Endodermal cell (in vitro differentiated cells): ENCODE results near the gene CDRT15. TPM values are rescaled to one million over a fixed set of nuclear protein-coding genes. Genes with fewer than 3 reads are reported as not detected.
"Not testable (repeated sequence)": the region's sequence is repeated elsewhere in the genome, so short reads cannot be mapped to it uniquely, and the experiment has no call there.

Experiments used
- DNase-seq: peaks from one replicate; pipeline ENCODE4 v3.0.0-alpha.2; 2017
- H3K27ac ChIP-seq: 2 replicates; pipeline ENCODE4 v1.5.1; 2013; ENCODE audit warnings: mild to moderate bottlenecking, low read depth, low read length, moderate library complexity
- H3K27me3 ChIP-seq: 2 replicates; pipeline ENCODE4 v1.6.1; 2013; ENCODE audit warnings: mild to moderate bottlenecking, low read length, moderate library complexity; ENCODE audit not compliant: insufficient read depth, control insufficient read depth, poor library complexity, severe bottlenecking
- H3K36me3 ChIP-seq: 2 replicates; pipeline ENCODE4 v1.7.0; 2013; ENCODE audit warnings: mild to moderate bottlenecking, low read length, moderate library complexity; ENCODE audit not compliant: control insufficient read depth, insufficient read depth
- H3K4me1 ChIP-seq: one replicate; pipeline ENCODE4 v1.7.0; 2013; ENCODE audit warnings: low read length; ENCODE audit not compliant: control insufficient read depth, insufficient read depth
- H3K4me3 ChIP-seq: 2 replicates; pipeline ENCODE4 v1.5.1; 2013; ENCODE audit warnings: mild to moderate bottlenecking, low read length, moderate library complexity
- H3K9ac ChIP-seq: 2 replicates; pipeline ENCODE4 v1.6.1; 2013; ENCODE audit warnings: mild to moderate bottlenecking, low read length, moderate library complexity; ENCODE audit not compliant: poor library complexity, severe bottlenecking; ENCODE audit errors: extremely low read depth
- H3K9me3 ChIP-seq: 2 replicates; pipeline ENCODE4 v1.6.1; 2013; ENCODE audit warnings: mild to moderate bottlenecking, low read length, moderate library complexity; ENCODE audit not compliant: control insufficient read depth
- H3K27ac Mint-ChIP-seq: 2 replicates; pipeline ENCODE4 v1.8.0; 2020; ENCODE audit warnings: mixed read lengths
- H3K27me3 Mint-ChIP-seq: 2 replicates; pipeline ENCODE4 v1.8.0; 2021; ENCODE audit warnings: mild to moderate bottlenecking, mixed read lengths; ENCODE audit not compliant: insufficient read depth
- H3K36me3 Mint-ChIP-seq: 2 replicates; pipeline ENCODE4 v1.8.0; 2020; ENCODE audit warnings: low read depth, mixed read lengths
- H3K4me1 Mint-ChIP-seq: 2 replicates; pipeline ENCODE4 v1.8.0; 2020; ENCODE audit warnings: mixed read lengths
- H3K4me3 Mint-ChIP-seq: 2 replicates; pipeline ENCODE4 v1.8.0; 2020; ENCODE audit warnings: mild to moderate bottlenecking, moderate library complexity, mixed read lengths
- H3K9me3 Mint-ChIP-seq: 2 replicates; pipeline ENCODE4 v1.8.0; 2020; ENCODE audit warnings: mild to moderate bottlenecking, mixed read lengths
- WGBS, 2 experiments: methylation state at CpG; one replicate each; pipeline versions ENCODE4 v1.1.5 to v1.1.7; 2013; ENCODE audit warnings: missing lambda C conversion rate in 2 of 2, mixed read lengths in 1 of 2; ENCODE audit not compliant: insufficient coverage in 1 of 2, insufficient read length in 1 of 2; 5-methylcytosine and 5-hydroxymethylcytosine counted together
- total RNA-seq, 2 donors: library from RNA; stranded (reverse); fragmentation: NEBNext Ultra II Directional in 1 of 2; extraction: Animal tissue kit (Norgen Biotek cat#: 25700) in 1 of 2; gene quantifications; 2 replicates in 1 of 2; 3 replicates in 1 of 2; pipeline ENCODE4 v1.2.1, GENCODE V29; 2021

Gene CDRT15
- total RNA-seq, 2 donors from 2014 or later = not detected

GRCh38 chr17:14186443-14186842, 50.2 kb downstream of the CDRT15 start:
- not testable (repeated sequence) for DNase-seq, H3K36me3 Mint-ChIP-seq, H3K9me3 Mint-ChIP-seq, H3K4me3 ChIP-seq, H3K9ac ChIP-seq, H3K4me1 Mint-ChIP-seq, H3K4me3 Mint-ChIP-seq, H3K27ac Mint-ChIP-seq, H3K36me3 ChIP-seq, H3K27ac ChIP-seq, H3K27me3 ChIP-seq, H3K9me3 ChIP-seq, H3K27me3 Mint-ChIP-seq, H3K4me1 ChIP-seq
- no CpG with 5 or more reads among the region's 4 CpGs for WGBS, 2 experiments

Other genes with a start within 250 kb of the CDRT15 start
- gene COX10, start 167.4 kb downstream of the CDRT15 start, total RNA-seq = 10 to 100 TPM; 15.0 to 15.4 TPM
- 1 to 10 TPM; 5.6 to 6.9 TPM for gene HS3ST3B1, start 64.2 kb upstream of the CDRT15 start, total RNA-seq